Testis (tissue), 2 donors: Measurements from ENCODE around the gene NR3C1.

Experiments
- CTCF ChIP-seq, 3 experiments: fragments of 450-650 bp in 2 of 3; fragments of 200-600 bp in 1 of 3; sonication (generic) in 1 of 3; IDR thresholded peaks; one replicate each; pipeline ENCODE4 v1.5.1; 2016 to 2019; ENCODE audit warnings: antibody characterized with exemption in 3 of 3, mild to moderate bottlenecking in 2 of 3, moderate library complexity in 1 of 3
- POLR2A ChIP-seq: fragments of 450-650 bp; IDR thresholded peaks from one replicate; pipeline ENCODE4 v1.6.1; 2017; ENCODE audit warnings: antibody characterized with exemption, mild to moderate bottlenecking, moderate library complexity

GRCh38 chr5:143442385-143442784 is 38.9 kb upstream of the NR3C1 start:
- TF ChIP-seq POLR2A = no peak
- no peak for TF ChIP-seq CTCF (IDR thresholded peaks at IDR 0.05)
